Measurements from ENCODE around the gene CAMK2B.
"Not testable (repeated sequence)": the region's sequence is repeated elsewhere in the genome, so short reads cannot be mapped to it uniquely, and the experiment has no call there.

CAMK2B gene

GRCh38 chr7:44218418-44219201 lies 106.8 kb downstream of the CAMK2B start:
- peak; percentile 20 for FAIRE-seq

GRCh38 chr7:44217852-44218402 lies 107.5 kb downstream of the CAMK2B start:
- DNase-seq (ENCODE audit: low spot score) (no peak), FAIRE-seq (no peak)

More at GRCh38 chr7:44218418-44219201, 106.8 kb downstream of the CAMK2B start:
- no peak for DNase-seq (ENCODE audit: low spot score)

- no peak for DNase-seq (ENCODE audit: low spot score)
- FAIRE-seq, result no peak
These were observed 108.1 kb downstream of the CAMK2B start for GRCh38 chr7:44217223-44217714.

- DNase-seq (ENCODE audit: low spot score), result no peak
- FAIRE-seq, result no peak
These were observed 108.7 kb downstream of the CAMK2B start for GRCh38 chr7:44216521-44217222.

- DNase-seq (ENCODE audit: low spot score), result no peak
- FAIRE-seq, result no peak
These were observed 109.4 kb downstream of the CAMK2B start for GRCh38 chr7:44216019-44216418.

GRCh38 chr7:44215531-44215930 lies 109.9 kb downstream of the CAMK2B start:
- FAIRE-seq, result peak; percentile 52
- no peak for DNase-seq (ENCODE audit: low spot score)

GRCh38 chr7:44213877-44214388 lies 111.5 kb downstream of the CAMK2B start:
- FAIRE-seq, result no peak
- no peak for DNase-seq (ENCODE audit: low spot score)

- FAIRE-seq, result peak; percentile 42
- no peak for DNase-seq (ENCODE audit: low spot score)
These were observed 112.1 kb downstream of the CAMK2B start for GRCh38 chr7:44213206-44213876.

- DNase-seq (ENCODE audit: low spot score) (no peak), FAIRE-seq (no peak)
These were observed 112.7 kb downstream of the CAMK2B start for GRCh38 chr7:44212581-44213184.

- FAIRE-seq (no peak), DNase-seq (ENCODE audit: low spot score) (no peak)
These were observed 113.4 kb downstream of the CAMK2B start for GRCh38 chr7:44212018-44212417.

GRCh38 chr7:44211126-44211675 lies 114.2 kb downstream of the CAMK2B start:
- DNase-seq (ENCODE audit: low spot score) (no peak), FAIRE-seq (no peak)

- no peak for DNase-seq (ENCODE audit: low spot score)
- peak; percentile 30 for FAIRE-seq
These were observed 115.3 kb downstream of the CAMK2B start for GRCh38 chr7:44210107-44210506.

- FAIRE-seq (no peak), DNase-seq (ENCODE audit: low spot score) (no peak)
These were observed 117.3 kb downstream of the CAMK2B start for GRCh38 chr7:44208085-44208484.

GRCh38 chr7:44206008-44206407 lies 119.4 kb downstream of the CAMK2B start:
- DNase-seq (ENCODE audit: low spot score), result no peak
- FAIRE-seq, result no peak

GRCh38 chr7:44201813-44202212 lies 123.6 kb downstream of the CAMK2B start:
- no peak for DNase-seq (ENCODE audit: low spot score)
- FAIRE-seq, result no peak

- FAIRE-seq (peak; percentile 99), DNase-seq (ENCODE audit: low spot score) (peak; percentile 99)
These were observed 124.5 kb downstream of the CAMK2B start, which contains the start of gene YKT6 for GRCh38 chr7:44200699-44201461. Gene YKT6 (plus strand): TSS chr7:44200978. CDS start chr7:44201136, 158 bp downstream.

- not testable (repeated sequence) for FAIRE-seq; DNase-seq (ENCODE audit: low spot score)
These were observed 125.2 kb downstream of the CAMK2B start for GRCh38 chr7:44200163-44200562.

GRCh38 chr7:44197474-44197873 lies 127.9 kb downstream of the CAMK2B start:
- DNase-seq (ENCODE audit: low spot score), result no peak
- no peak for FAIRE-seq

GRCh38 chr7:44196450-44196872 lies 128.9 kb downstream of the CAMK2B start:
- FAIRE-seq, result no peak

GRCh38 chr7:44195889-44196288 lies 129.5 kb downstream of the CAMK2B start:
- FAIRE-seq (no peak), DNase-seq (ENCODE audit: low spot score) (no peak)

More at GRCh38 chr7:44196450-44196872, 128.9 kb downstream of the CAMK2B start:
- DNase-seq (ENCODE audit: low spot score), result peak; percentile 59
